Cardiac septum (tissue), 1 donor: ENCODE data around the gene APEH. TPM values are rescaled to one million over a fixed set of nuclear protein-coding genes. Genes with fewer than 3 reads are reported as not detected.

Experiments used
- DNase-seq: peaks from one replicate; pipeline ENCODE4 v3.0.0-alpha.2; 2020; ENCODE audit warnings: low spot score
- intact Hi-C: fragments of 100-400 bp; cut with DNase I; formaldehyde crosslinking; loops from one replicate; pipeline ENCODE4 v1.14.0; 2022
- long read RNA-seq: library from polyadenylated mRNA; unstranded; transcript quantifications from one replicate; pipeline ENCODE4 v2.0.0, GENCODE V29; 2021
- total RNA-seq: library from RNA; stranded (reverse); fragmentation: NEBNext Ultra II Directional; extraction: Animal tissue kit (Norgen Biotek cat#: 25700); gene quantifications from one replicate; pipeline ENCODE4 v1.2.1, GENCODE V29; 2021
- donor health status: DM: no; HTN: no; CAD: no.

The APEH gene
- total RNA-seq = 81.4 TPM
- long read RNA-seq, transcript APEH-201 (22 exons, 3,220 nt) = major isoform, 73 of 126 reads
- long read RNA-seq, partial matches to known transcripts = 25 of 126 reads
- long read RNA-seq, other reads (novel, unspliced or antisense) = 28 of 126 reads

GRCh38 chr3:49673715-49674496, at the start of gene APEH:
Gene APEH (plus strand): TSS chr3:49674351. CDS start chr3:49674402, 51 bp downstream.
- peak; percentile 97 for DNase-seq
- intact Hi-C loops = loop anchor here (5.0 kb wide), 1 partner anchor 197 kb away; no protein-coding TSS in a partner anchor

GRCh38 chr3:49625071-49625470, 49.1 kb upstream of the APEH start:
- DNase-seq = no peak
- intact Hi-C loops = no loop called here

- DNase-seq = no peak
- intact Hi-C loops = no loop called here
Measured at GRCh38 chr3:49626101-49626581, 48.0 kb upstream of the APEH start.

GRCh38 chr3:49626796-49627195, 47.4 kb upstream of the APEH start:
- intact Hi-C loops = no loop called here
- DNase-seq = no peak

GRCh38 chr3:49627634-49628033, 46.5 kb upstream of the APEH start:
- no peak for DNase-seq
- intact Hi-C loops = no loop called here

- intact Hi-C loops = no loop called here
- no peak for DNase-seq
Measured at GRCh38 chr3:49628249-49628648, 45.9 kb upstream of the APEH start.

- no peak for DNase-seq
- intact Hi-C loops = no loop called here
Measured at GRCh38 chr3:49629451-49629850, 44.7 kb upstream of the APEH start.

- intact Hi-C loops = no loop called here
- no peak for DNase-seq
Measured at GRCh38 chr3:49629866-49630265, 44.3 kb upstream of the APEH start.

- intact Hi-C loops = no loop called here
- no peak for DNase-seq
Measured at GRCh38 chr3:49630784-49631183, 43.4 kb upstream of the APEH start.

- intact Hi-C loops = no loop called here
- no peak for DNase-seq
Measured at GRCh38 chr3:49634736-49635135, 39.4 kb upstream of the APEH start.

GRCh38 chr3:49636883-49637609, 37.1 kb upstream of the APEH start:
- intact Hi-C loops = no loop called here
- no peak for DNase-seq

- DNase-seq = no peak
- intact Hi-C loops = no loop called here
Measured at GRCh38 chr3:49638445-49638844, 35.7 kb upstream of the APEH start.

GRCh38 chr3:49639551-49639950, 34.6 kb upstream of the APEH start:
- no peak for DNase-seq
- intact Hi-C loops = no loop called here

- no peak for DNase-seq
- intact Hi-C loops = no loop called here
Measured at GRCh38 chr3:49641292-49641691, 32.9 kb upstream of the APEH start.

GRCh38 chr3:49641921-49642707, 32.0 kb upstream of the APEH start:
- no peak for DNase-seq
- intact Hi-C loops = no loop called here

GRCh38 chr3:49642708-49643145, 31.4 kb upstream of the APEH start:
- no peak for DNase-seq
- intact Hi-C loops = no loop called here

- intact Hi-C loops = no loop called here
- DNase-seq = no peak
Measured at GRCh38 chr3:49644684-49645083, 29.5 kb upstream of the APEH start.

GRCh38 chr3:49646236-49646635, 27.9 kb upstream of the APEH start:
- no peak for DNase-seq
- intact Hi-C loops = no loop called here

GRCh38 chr3:49647741-49648140, 26.4 kb upstream of the APEH start:
- DNase-seq = no peak
- intact Hi-C loops = no loop called here
